HG02852 (cell line): ENCODE data around the gene RIC1.
"Not testable (repeated sequence)": the region's sequence is repeated elsewhere in the genome, so short reads cannot be mapped to it uniquely, and the experiment has no call there.

Experiments used
- ATAC-seq: cut with Tn5 transposase; IDR thresholded peaks from one replicate; pipeline ENCODE4 v1.9.1; 2021; ENCODE audit warnings: mild to moderate bottlenecking, moderate library complexity; ENCODE audit not compliant: unreplicated experiment

RIC1 gene

GRCh38 chr9:5784526-5785315 is 155.8 kb downstream of the RIC1 start:
- ATAC-seq = no peak

DNA sequence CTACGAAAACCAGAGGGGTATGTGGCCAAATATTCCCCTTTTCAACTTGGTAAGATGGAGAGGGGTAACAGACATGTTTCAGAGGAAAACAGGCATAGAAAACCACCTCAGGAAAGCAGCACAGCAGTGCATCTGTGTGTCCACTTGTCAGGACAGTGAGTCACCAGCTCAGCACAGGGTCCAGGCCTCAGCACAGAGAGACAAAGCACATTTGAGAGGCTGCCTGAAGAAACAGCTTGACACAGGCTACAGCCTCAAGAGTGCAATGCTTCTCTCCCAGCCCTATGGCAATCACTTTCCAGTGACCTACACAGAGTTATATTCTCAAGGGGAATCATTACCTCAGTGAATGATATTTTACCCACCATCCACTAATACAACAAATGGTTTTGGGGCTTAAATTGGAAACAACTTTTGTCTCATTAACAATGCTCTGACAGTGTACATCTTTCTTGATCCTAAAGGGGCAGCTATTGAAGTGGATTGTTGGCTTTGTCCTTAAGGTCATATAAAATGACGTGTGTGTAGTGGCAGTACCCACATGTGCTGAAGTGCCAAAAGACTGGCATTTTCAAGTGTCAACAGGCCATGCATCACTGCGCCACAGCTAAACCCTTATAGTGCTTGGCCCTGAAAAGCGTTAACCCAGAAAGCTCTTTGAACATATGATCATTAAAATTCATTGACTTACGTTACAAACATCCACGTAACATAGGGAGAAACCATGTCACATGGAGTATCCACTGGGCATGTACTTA is 157.6 kb downstream of the RIC1 start:
- ATAC-seq = no peak

DNA sequence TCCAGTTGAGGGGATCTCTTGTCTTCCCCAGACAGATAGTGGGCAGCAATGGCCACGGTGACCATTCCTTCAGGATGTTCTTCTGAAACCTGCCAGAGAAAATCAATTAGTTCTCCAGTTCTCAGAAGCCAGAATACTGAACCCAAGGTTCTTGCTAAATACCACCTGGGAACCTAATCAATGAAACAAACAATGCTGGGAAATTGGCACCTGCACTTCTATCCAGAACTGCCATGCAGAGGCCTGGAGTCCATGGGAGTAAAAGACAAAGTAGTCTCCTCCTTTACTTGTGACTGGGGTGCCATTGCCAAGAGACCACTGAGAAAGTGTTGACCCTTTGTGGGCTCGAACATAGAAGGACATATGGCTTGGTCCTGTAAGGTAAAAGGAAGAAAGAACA is 158.3 kb downstream of the RIC1 start:
- ATAC-seq = no peak

GRCh38 chr9:5787759-5788302 is 158.9 kb downstream of the RIC1 start:
- ATAC-seq = no peak

- ATAC-seq = no peak
Measured at GRCh38 chr9:5789489-5789888, 160.6 kb downstream of the RIC1 start.

DNA sequence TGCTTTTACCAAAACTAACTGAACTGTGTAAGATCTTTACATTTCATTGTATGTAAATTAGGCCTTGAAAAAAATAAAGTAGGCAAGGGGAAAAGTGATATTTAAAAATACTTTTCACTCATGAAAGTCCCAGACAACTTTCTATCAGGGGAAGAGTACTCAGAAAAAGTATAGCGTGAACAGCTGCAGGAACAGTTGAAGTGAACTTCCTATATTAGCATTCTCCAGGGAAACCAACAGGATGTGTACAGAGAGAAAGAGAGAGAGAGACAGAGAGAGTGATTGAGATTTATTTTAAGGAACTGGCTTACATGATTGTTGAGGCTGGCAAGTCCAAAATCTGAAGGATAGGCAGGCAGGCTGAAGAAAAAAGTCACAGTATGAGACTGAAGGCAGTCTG is 162.0 kb downstream of the RIC1 start:
- no peak for ATAC-seq

- no peak for ATAC-seq
Measured at GRCh38 chr9:5791870-5792269, 163.0 kb downstream of the RIC1 start.

DNA sequence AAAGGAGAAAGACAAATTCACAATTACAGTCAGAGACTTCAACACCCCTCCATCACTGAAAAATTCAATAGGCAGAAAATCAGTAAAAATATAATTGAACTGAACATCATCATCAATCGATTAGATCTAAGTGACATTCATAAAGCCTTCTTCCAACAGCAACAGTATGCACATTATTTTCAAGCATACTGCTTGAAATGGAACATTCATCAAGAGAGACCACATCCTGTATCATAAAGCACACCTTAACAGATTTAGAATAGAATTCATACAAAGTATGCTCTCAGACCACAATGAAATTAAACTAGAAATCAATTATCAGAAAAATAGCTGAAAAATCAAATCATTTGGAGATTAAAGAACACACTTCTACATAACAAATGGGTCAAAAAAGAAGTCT is 164.9 kb downstream of the RIC1 start:
- no peak for ATAC-seq

GRCh38 chr9:5796298-5796697 is 167.4 kb downstream of the RIC1 start:
- ATAC-seq = no peak

DNA sequence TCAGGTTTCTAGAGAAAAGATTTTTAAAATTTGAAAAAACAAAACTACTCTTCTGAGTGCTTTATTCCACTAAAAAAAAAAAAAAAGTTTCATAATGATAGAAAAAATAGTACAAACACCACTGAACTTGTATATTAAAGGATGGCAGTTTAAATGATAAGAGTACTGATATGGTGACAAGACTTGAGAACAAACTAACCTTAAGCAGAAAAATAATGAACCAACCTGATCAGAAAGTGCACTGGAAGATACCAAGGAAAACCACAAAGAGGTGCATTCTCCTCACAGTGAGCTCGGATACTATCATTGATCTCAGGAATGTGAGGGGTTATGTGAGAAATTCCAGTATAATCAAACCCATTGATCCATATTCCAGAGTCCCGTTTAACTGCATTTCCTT is 169.7 kb downstream of the RIC1 start:
- ATAC-seq = no peak

GRCh38 chr9:5799314-5799713 is 170.4 kb downstream of the RIC1 start:
- ATAC-seq = no peak

GRCh38 chr9:5800378-5800777 is 171.5 kb downstream of the RIC1 start:
- ATAC-seq = not testable (repeated sequence)

DNA sequence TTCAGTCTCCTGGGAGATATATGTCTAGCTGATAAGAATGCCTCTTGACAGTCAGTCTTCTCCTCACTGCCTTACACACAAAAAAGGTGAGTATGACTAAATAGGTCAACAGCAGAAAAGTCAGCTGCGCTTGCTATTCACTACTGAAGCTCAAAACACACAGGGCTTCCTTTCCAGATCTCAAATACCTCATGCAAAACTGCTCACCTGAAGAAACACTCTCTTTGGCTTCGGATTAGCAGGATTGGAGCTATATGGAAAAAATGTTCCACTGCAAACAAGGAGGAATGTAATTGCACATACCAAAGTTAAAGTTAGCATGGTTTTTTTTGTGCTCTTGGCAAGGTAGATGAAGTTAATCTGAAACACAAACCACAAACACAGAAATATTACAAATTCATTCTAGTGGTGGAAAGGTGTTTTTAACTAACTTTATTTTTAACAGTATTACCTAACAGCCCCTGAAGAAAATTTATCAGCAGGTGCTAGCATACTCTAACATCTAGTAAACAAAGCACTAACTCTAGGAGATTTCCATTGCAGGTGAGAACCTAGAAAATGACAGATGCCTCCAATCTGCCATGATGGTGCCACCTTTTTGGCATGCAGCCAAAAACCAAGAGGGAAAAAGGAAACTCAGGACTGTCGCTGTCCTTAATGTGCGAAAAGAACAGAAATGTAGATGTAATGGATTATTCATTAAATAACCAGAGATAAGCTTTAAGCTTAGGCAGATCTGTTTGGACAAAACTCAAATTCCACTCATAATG is 172.2 kb downstream of the RIC1 start:
- no peak for ATAC-seq

DNA sequence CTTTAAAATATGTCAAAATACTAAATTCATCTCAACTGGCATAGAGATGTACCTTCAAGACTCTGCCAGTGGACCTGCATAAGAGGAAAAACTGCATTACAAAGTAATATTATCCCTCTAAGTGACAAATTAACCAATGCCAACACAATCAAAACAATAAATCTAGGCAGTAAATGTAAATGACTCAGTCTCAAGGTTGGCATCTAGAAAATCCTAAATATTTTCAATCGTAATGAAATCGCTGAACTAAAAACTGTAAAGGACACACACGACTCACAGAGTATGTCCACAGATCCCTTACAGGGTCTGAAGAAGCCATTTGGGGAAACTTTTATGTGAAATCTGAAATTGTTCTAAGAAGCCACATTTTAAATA is 172.8 kb downstream of the RIC1 start:
- no peak for ATAC-seq

DNA sequence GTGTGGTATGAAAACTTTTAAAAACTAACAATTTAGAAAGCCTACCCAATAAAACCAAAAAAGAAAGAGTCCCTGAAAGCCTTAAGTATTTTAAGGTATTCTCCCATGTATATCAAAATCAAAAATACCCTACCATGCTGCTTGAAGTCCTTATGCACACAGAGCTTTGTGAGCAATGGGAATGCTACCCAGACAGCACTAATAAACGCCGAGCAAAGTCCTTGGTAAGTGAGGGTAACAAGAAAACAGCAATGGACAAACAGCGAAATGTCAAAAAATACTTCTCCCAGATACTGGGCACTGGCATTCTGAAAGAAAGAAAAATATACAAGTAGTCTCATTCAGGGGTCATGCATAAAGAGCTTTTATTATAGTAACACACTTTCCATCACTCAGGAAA is 176.6 kb downstream of the RIC1 start:
- ATAC-seq = no peak

- ATAC-seq = no peak
Measured at GRCh38 chr9:5811751-5812150, 182.8 kb downstream of the RIC1 start.

- no peak for ATAC-seq
Measured at GRCh38 chr9:5813824-5814223, 184.9 kb downstream of the RIC1 start.

DNA sequence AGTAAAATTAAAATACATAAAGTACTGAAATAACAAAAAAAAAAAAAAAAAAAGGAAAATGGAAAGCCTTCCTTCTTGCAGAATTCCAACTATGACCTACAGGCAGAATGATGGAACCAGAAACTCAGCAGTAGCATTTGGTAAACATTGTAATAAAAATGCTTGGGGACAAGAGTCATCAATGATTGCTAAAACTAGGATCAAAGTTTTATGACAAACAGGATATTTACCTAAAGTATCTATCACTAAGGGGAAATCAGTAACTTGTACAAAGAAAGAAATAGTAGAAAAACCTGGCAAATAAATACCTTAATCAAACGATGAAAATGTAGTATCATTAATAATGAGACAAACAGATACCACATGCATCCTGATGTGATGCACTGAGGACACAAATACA is 186.6 kb downstream of the RIC1 start:
- no peak for ATAC-seq

DNA sequence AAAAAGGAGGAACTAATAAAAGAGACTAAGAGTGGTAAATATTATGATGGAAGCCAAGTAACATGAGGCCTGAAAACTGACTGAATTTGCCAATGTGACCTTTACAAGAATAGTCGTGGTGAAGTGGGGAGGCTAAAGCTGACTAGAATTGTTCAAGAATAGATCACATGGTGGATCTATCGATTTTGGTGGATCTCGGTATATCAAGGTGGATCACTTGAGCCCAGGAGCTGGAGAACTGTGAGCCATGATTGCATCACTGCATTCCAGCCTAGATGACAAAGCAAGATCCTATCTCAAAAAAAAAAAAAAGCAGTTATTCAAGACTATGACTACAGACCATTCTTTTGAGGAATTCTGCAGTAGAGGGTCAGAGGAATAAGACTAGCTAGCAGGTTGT is 189.0 kb downstream of the RIC1 start:
- no peak for ATAC-seq

GRCh38 chr9:5818424-5819142 is 189.7 kb downstream of the RIC1 start:
- no peak for ATAC-seq

DNA sequence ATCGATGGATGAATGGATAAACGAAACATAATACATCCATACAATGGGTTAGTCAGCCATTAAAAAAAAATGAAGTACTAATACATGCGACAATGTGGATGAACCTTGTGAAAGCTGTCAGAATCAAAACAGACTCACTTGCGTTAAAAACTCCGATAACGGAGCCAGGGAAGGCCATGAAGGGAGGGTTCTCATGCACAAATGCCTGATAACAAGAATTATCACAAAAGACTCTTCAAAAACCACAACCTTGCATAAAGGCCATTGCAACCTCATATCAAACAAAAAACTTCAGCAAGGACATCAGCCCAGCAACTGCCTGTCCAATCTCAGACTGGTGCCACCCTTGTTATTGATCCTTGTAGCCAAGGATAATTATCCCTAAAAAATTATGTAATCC is 190.3 kb downstream of the RIC1 start:
- ATAC-seq = no peak
